H1 (cell line): ENCODE measurements around the gene SLC16A8. TPM values are rescaled to one million over a fixed set of nuclear protein-coding genes. Genes with fewer than 3 reads are reported as not detected.
A peak's percentile ranks its signal among the peaks of the same experiment; 100 is the strongest.

Experiments used
- BACH1 ChIP-seq: IDR thresholded peaks from 2 replicates; pipeline ENCODE4 v1.6.1; 2012; ENCODE audit warnings: low read length, improper control_type of control experiment
- FOSL1 ChIP-seq: IDR thresholded peaks from 2 replicates; pipeline ENCODE4 v1.6.1; 2011; ENCODE audit warnings: mild to moderate bottlenecking, low read depth, low read length, moderate library complexity; ENCODE audit not compliant: insufficient read depth
- GABPA ChIP-seq: IDR thresholded peaks from 2 replicates; pipeline ENCODE4 v1.6.1; 2011; ENCODE audit warnings: mild to moderate bottlenecking, low read length, moderate library complexity, borderline replicate concordance; ENCODE audit not compliant: insufficient read depth
- HDAC2 ChIP-seq, 2 experiments: fragments of 300-600 bp in 1 of 2; sonication (generic) in 1 of 2; IDR thresholded peaks; 2 replicates each; pipeline ENCODE4 v1.6.1; 2011 to 2012; ENCODE audit warnings: low read depth in 2 of 2, low read length in 2 of 2, mild to moderate bottlenecking in 2 of 2, moderate library complexity in 2 of 2, borderline replicate concordance in 1 of 2, inconsistent platforms in 1 of 2
- KDM1A ChIP-seq: fragments of 200-600, 300-600 bp; sonication (generic); IDR thresholded peaks from 2 replicates; pipeline ENCODE4 v1.7.1; 2016; ENCODE audit warnings: mild to moderate bottlenecking, low read length, borderline replicate concordance
- KDM4A ChIP-seq: IDR thresholded peaks from one replicate; pipeline ENCODE4 v1.7.1; 2012; ENCODE audit warnings: low read depth, mild to moderate bottlenecking, moderate library complexity, low read length, inconsistent platforms; ENCODE audit not compliant: severe bottlenecking
- PHF8 ChIP-seq: fragments of 200-600 bp; sonication (generic); conservative IDR thresholded peaks from 2 replicates; pipeline ENCODE4 v1.7.1; 2012; ENCODE audit warnings: low read depth, mild to moderate bottlenecking, inconsistent platforms, low read length, moderate library complexity
- POLR2A ChIP-seq, 2 experiments: IDR thresholded peaks; 1 replicate in 1 of 2; 2 replicates in 1 of 2; pipeline ENCODE4 v1.6.1; 2011; ENCODE audit warnings: low read depth in 2 of 2, low read length in 2 of 2, mild to moderate bottlenecking in 2 of 2; ENCODE audit errors: control extremely low read depth in 1 of 2
- SIN3A ChIP-seq, 2 experiments: IDR thresholded peaks in 1 of 2; conservative IDR thresholded peaks in 1 of 2; 2 replicates each; pipeline ENCODE4 v1.6.1; 2011 to 2012; ENCODE audit warnings: low read length in 2 of 2, improper control_type of control experiment in 1 of 2, low read depth in 1 of 2, mild to moderate bottlenecking in 1 of 2
- SIRT6 ChIP-seq: IDR thresholded peaks from one replicate; pipeline ENCODE4 v1.7.1; 2012; ENCODE audit warnings: low read length, inconsistent platforms
- SIX5 ChIP-seq: IDR thresholded peaks from 2 replicates; pipeline ENCODE4 v1.6.1; 2011; ENCODE audit warnings: mild to moderate bottlenecking, low read depth, low read length
- SP2 ChIP-seq: IDR thresholded peaks from 2 replicates; pipeline ENCODE4 v1.6.1; 2012; ENCODE audit warnings: mild to moderate bottlenecking, low read length, inconsistent platforms
- TAF1 ChIP-seq: IDR thresholded peaks from 2 replicates; pipeline ENCODE4 v1.6.1; 2011; ENCODE audit warnings: mild to moderate bottlenecking, low read depth, low read length
- TCF12 ChIP-seq: IDR thresholded peaks from 2 replicates; pipeline ENCODE4 v1.6.1; 2011; ENCODE audit warnings: low read depth, mild to moderate bottlenecking, low read length
- TEAD4 ChIP-seq: IDR thresholded peaks from 2 replicates; pipeline ENCODE4 v1.6.1; 2012; ENCODE audit warnings: low read depth, low read length, inconsistent platforms, mixed read lengths
- polyA plus RNA-seq, 7 experiments: library from polyadenylated mRNA; depleted of rRNA in 3 of 7; stranded (reverse) in 5 of 7; unstranded in 2 of 7; fragments of >200 nt in 5 of 7; fragments of 200-250 nt in 2 of 7; gene quantifications; 1 replicate in 5 of 7; 2 replicates in 1 of 7; 4 replicates in 1 of 7; pipeline versions ENCODE4 v1.2.1 to v1.2.3, GENCODE V29; 2011 to 2013; ENCODE audit warnings: missing spikeins in 2 of 7, mixed read lengths in 2 of 7
- total RNA-seq: library from RNA; stranded (reverse); fragmentation: NEBNext Ultra II Directional; extraction: Animal tissue kit (Norgen Biotek cat#: 25700); gene quantifications from 2 replicates; pipeline ENCODE4 v1.2.1, GENCODE V29; 2021
- TF ChIP-seq, protein P1 (sequence below), 3 experiments: IDR thresholded peaks; 1 replicate in 2 of 3; 2 replicates in 1 of 3; pipeline versions ENCODE4 v1.5.1 to v1.6.1; 2011; ENCODE audit warnings: low read length in 3 of 3, mild to moderate bottlenecking in 3 of 3, inconsistent platforms in 2 of 3, low read depth in 1 of 3, moderate library complexity in 1 of 3; ENCODE audit not compliant: insufficient read depth in 1 of 3; ENCODE audit errors: control extremely low read depth in 1 of 3
- TF ChIP-seq, protein P2 (sequence below): IDR thresholded peaks from 2 replicates; pipeline ENCODE4 v1.6.1; 2011; ENCODE audit warnings: low read length, improper control_type of control experiment
- TF ChIP-seq, protein P3 (sequence below): IDR thresholded peaks from 2 replicates; pipeline ENCODE4 v1.6.1; 2011; ENCODE audit warnings: low read depth, mild to moderate bottlenecking, low read length; ENCODE audit not compliant: insufficient read depth

The SLC16A8 gene
- total and polyA plus RNA-seq, 2 of the 8 experiments (the other 6 are each of a cell fraction or from before 2014, with no cell fraction given): 0.70 TPM; not detected in 1

DNA sequence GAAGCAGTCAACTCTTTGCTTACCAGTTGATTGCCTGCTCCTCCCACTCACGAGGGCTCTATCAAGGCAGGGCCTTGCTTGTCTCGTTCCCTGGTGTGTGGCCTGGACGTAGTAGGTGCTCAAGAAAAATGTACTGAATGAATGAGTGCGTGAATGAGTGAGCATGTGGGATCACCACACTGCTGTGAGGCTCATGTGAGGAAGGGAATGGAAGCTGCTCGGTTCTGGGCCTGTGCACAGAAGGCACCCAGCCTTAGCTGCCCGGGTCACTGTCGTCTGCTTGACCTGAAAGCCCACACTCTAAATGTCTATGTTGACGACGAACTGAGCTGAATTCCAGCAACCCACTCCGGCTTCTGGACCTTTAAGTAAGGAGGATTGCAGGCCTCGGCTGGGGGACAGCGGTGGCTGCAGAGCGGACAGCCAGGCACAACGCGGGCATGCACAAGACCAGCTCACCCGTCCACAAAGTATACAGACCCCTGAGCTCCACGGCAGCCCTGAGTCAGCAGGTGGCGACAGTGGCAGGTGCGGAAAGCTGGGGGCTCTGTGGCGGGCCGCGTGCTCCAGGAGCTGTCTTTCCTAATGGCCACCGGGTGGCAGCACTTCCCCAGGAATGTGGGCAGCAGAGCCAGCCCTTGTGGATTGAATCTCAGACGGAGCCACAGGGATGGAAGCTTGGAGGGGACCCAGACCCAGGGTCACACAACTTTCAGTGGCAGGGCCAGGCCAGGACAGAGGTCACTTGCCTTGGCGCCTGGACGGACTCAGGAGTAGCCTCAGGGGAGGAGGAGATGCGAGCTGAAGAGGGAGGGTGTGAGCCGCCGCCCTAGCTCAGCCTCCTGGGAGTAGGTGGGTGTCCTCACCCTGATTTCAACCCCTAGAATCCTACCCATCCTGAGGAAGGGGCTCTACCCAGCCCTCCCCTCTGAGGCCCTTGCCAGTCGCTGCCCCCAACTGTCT lies 31.8 kb downstream of the SLC16A8 start (continued):
- TF ChIP-seq PHF8 (no peak), SIN3A (conservative IDR thresholded peaks at IDR 0.05 in 1 of 2, IDR thresholded peaks at IDR 0.05 in 1 of 2; ENCODE audit: low read depth in 1 of 2, low read length in 2 of 2) (no peak), HDAC2 (IDR thresholded peaks at IDR 0.05; ENCODE audit: borderline replicate concordance in 1 of 2, low read depth in 2 of 2, low read length in 2 of 2) (peak; percentile 48 to 70; a peak in 1 of 4 replicates), SP2 (no peak), BACH1 (peak; percentile 75), GABPA (peak; percentile 69; the same call in 1 of the 2 replicates), TEAD4 (peak; percentile 97), POLR2A (IDR thresholded peaks at IDR 0.05; ENCODE audit: control extremely low read depth in 1 of 2, low read depth in 2 of 2, low read length in 2 of 2) (no peak), SIRT6 (no peak), FOSL1 (no peak), KDM4A (no peak), SIX5 (no peak), TAF1 (0 out of 2 replicates have a peak, but pooled peaks have one; percentile 20), TCF12 (0 out of 2 replicates have a peak, but pooled peaks have one; percentile 72), KDM1A (no peak)
- TF ChIP-seq, protein P1, sequence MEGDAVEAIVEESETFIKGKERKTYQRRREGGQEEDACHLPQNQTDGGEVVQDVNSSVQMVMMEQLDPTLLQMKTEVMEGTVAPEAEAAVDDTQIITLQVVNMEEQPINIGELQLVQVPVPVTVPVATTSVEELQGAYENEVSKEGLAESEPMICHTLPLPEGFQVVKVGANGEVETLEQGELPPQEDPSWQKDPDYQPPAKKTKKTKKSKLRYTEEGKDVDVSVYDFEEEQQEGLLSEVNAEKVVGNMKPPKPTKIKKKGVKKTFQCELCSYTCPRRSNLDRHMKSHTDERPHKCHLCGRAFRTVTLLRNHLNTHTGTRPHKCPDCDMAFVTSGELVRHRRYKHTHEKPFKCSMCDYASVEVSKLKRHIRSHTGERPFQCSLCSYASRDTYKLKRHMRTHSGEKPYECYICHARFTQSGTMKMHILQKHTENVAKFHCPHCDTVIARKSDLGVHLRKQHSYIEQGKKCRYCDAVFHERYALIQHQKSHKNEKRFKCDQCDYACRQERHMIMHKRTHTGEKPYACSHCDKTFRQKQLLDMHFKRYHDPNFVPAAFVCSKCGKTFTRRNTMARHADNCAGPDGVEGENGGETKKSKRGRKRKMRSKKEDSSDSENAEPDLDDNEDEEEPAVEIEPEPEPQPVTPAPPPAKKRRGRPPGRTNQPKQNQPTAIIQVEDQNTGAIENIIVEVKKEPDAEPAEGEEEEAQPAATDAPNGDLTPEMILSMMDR (IDR thresholded peaks at IDR 0.05; ENCODE audit: control extremely low read depth in 1 of 3, insufficient read depth in 1 of 3, low read depth in 1 of 3, low read length in 3 of 3): peak; percentile 87 to 97 (median 94)
- TF ChIP-seq, protein P2, sequence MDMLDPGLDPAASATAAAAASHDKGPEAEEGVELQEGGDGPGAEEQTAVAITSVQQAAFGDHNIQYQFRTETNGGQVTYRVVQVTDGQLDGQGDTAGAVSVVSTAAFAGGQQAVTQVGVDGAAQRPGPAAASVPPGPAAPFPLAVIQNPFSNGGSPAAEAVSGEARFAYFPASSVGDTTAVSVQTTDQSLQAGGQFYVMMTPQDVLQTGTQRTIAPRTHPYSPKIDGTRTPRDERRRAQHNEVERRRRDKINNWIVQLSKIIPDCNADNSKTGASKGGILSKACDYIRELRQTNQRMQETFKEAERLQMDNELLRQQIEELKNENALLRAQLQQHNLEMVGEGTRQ: no peak
- TF ChIP-seq, protein P3, sequence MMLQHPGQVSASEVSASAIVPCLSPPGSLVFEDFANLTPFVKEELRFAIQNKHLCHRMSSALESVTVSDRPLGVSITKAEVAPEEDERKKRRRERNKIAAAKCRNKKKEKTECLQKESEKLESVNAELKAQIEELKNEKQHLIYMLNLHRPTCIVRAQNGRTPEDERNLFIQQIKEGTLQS: 0 out of 2 replicates have a peak, but pooled peaks have one; percentile 31
